AG20443 (cell line): ENCODE results near the gene ABCD4.

Source experiments
- DNase-seq: peaks from one replicate; pipeline ENCODE4 v3.0.0; 2012; ENCODE audit warnings: low spot score, mixed read lengths

Gene ABCD4

DNA sequence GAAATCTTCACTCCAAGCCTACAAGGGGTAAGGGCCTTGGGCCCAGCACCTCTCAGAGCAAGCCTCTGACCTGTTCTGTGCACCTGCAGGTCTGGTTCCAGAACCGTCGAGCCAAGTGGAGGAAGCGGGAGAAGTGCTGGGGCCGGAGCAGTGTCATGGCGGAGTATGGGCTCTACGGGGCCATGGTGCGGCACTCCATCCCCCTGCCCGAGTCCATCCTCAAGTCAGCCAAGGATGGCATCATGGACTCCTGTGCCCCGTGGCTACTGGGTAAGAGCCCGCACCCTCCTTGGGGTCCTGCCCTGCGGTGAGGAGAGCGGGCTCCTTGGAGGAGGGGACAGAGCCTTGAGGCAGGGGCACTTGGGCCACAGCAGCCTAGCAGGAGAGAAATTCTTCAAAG is 43.2 kb downstream of the ABCD4 start:
- no peak for DNase-seq

DNA sequence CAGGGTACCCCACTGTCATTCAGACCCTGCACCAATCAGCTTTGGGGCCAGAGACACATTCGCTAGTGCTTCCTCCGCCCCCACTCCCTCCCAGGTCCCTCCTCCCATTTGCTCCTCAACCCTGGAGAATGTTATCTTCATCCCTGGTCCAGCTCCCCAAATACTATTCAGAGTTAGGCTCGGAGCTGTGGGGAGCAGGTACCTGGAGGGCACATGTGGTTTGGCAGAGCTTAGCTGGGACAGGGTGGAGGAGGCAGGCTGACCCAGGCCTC is 44.0 kb downstream of the ABCD4 start:
- no peak for DNase-seq

DNA sequence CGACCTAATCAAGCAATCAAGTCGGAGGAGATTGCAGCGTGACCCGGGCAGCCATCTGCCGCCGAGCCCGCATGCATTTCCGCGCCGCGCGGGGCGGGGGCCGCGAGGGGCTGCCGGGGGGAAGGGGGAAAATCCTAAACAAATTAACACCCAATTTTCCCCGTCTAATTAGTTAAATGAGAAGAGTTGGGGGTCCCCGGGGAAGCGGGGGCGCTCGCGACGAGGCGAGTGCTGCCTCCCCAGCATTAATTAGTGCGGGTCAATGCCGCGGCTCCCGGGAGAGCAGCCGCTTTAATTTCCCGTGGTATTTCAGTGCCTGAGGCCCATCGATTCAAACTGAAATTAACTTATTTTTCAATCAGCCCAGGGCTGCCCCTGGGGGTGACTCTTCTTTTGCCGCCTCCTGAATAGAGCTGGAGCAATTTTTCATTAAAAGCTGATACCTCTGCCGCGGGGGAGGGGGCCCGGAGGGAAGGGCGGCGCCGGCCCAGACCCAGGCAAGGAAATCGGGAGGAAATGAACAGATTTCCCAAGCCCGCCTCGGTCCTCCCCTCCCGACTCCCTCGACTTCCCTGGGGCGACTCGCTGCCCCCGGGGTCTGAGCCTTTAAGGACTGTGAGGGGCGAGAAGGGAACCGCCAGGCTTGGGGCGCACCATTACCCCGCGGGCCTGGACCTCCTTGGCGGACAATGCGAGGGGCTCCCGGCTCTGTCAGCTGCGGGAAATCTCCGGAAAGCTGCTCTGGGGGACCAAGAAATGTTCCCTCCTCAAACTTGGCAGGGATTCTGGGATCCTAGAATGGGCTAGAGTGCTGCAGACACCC is 44.6 kb downstream of the ABCD4 start:
- DNase-seq, result no peak

DNA sequence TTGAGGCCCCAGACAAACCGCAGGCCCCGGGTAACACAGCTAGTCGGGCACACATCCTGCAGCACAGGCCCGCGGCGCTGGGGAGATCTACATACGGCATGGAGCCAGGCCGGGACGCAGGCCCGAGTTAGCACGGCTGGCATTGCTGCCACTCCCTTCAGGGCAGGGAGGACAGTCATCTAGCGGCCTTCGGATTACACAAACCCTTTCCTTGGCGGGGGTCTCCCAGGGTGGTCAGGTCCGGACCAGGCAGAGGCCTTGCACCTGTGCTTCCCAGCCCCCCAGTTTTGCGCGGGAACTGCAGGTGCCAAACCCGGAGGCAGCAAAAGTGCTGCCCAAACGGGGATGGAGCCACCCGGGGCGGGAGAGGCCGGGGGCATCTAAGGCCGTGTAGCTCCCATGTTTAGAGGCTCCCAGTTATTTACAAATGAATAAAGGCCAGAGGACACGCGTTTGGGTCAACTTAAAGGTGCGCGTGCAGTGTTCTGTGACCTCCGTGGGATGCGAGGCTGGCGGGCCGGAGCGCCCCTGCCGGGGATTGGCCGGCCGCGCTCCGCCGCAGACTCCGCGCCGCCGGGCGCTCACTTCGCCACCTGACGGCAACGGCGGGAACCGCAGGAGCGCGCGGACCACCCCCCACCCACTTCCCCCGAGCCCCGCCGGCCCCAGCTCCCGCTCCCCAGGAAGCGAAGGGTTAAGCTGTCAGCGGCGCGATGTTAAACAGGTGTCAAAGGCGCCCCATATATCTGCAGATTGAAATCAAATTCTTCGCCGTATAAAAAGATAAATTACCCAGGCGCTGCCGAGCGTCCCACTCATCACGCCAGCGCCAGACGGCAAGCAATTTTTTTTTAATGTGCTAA is 45.4 kb downstream of the ABCD4 start:
- peak; percentile 92 for DNase-seq

DNA sequence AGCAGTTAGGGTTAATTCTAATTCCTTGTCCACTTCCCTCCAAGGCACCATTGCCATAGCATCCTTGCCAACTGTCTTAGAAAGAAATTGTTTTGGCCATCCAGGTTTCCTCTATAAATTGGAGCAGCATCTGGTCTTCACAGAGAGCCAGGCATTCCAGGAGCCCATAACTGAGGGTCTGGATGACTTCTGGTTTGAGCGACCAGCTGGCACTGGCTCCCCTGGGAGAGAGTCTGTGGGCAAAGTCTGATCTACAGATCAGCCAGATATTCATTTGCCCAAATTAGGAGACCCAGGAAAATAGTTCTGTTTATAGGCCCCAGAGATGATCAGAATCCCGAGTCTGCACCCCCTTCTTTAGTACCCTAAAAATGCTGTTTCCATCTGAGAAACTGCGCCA is 47.5 kb downstream of the ABCD4 start:
- no peak for DNase-seq

DNA sequence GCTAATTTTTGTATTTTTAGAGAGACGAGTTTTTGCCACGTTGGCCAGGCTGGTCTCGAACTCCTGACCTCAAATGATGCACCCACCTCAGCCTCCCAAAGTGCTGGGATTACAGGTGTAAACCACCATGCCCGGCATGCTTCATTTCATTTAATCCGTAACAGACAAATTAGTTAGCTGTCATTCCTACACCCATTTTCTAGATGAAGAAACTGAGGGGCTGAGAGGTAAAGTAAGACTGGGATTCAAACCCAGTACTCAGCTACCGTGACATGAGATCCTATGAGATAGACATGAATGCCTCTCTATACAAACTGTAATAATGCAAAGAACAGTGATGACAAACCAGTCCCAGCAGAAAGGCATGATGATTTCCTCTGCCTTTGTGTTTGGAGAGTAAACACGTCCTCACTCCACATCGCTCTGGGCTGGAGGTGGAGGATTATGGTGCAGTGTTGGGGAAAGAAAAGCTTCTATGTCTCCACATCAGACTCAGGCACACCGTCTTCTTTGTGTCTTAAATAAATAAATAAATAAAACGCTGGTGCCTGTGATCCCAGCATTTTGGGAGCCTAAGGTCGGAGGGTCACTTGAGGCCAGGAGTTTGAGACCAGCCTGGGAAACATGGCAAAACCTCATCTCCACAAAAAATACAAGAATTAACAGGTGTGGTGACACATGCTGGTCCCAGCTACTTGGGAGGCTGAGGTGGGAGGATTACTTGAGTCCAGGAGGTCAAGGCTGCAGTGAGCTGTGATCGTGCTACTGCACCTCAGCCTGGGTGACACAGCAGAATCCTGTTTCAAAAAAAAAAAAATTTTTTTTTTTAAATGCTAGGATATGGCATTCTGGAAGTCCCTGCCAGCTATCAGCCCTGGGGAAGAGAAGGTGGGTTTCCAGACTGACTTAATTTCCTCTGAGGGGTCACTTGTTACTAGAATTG is 53.0 kb downstream of the ABCD4 start:
- no peak for DNase-seq

DNA sequence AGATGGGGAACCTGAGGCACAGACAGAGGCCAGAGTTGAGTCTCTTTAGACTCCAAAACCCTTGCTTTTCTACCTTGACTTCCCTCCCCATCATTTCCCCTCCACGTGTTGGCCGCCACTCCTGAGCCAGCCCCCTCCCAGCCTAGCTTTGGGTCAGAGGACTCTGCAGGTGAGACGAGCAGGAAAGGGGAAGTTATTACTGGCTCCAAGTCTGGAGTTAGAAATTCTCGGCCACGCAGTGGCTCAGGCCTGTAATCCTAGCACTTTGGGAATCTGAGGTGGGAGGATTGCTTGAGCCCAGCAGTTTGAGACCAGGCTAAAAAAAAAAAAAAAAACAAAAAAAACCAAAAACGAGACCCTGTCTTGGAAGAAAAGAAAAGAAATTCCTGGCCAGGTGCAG is 54.7 kb downstream of the ABCD4 start:
- DNase-seq, result no peak

DNA sequence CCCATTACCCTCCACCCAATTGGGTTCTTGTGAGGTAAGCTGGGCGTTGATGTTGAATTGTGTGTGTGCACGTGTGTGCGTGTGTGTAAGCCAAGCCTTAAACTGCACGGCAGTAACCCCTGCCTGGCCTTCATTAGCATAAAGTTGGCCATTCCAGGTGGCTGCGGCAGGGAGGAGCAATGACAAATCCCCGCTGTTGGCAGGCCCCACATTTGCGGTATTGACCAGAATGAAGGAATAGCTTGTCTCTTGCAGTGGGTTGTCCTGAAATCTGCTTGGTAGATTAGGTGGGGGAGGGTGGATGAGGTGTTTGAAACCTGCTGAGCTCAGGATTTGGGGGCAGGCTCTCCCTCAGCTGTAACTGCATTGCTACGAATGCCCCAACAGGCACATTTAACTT is 56.2 kb downstream of the ABCD4 start:
- no peak for DNase-seq

DNA sequence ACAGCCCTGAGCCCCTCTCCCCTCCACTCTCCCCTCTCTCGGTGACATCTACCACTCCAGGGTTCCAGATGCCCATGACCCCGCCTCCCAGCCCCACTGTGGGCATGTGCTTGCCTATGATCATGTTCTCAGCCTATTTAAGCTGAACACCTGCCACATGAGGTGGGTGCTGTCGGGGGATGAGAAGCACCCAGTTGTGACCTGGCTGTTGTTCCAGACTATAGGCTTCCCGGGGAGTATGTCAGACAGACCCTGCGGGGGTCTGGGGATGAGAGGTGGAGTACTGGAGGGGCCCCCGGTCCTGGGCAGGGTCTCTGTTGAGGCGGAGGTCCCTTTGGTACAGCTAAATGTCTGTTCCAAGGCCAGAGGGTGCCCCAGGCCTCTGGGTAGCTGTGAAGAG is 57.4 kb downstream of the ABCD4 start:
- no peak for DNase-seq

DNA sequence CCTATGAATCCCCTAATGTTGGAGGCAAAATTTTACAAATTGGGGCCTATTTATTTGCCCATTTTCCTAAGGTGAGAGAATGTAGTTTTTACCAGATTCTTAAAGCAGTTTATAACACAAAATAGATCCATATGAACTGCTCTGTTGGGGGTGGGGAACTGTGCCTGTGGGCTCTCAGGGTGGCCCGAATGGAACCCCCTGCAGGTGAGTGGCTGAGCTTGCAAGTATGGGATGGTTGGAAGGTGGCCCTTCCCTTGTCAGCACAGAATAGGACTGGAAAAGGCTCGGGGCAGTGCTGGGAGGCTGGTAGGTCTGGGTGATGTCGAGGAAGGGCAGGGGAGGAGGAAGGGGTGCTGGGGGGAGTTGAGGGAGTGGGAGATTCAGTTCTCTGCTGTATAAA is 58.6 kb downstream of the ABCD4 start:
- DNase-seq, result no peak

DNA sequence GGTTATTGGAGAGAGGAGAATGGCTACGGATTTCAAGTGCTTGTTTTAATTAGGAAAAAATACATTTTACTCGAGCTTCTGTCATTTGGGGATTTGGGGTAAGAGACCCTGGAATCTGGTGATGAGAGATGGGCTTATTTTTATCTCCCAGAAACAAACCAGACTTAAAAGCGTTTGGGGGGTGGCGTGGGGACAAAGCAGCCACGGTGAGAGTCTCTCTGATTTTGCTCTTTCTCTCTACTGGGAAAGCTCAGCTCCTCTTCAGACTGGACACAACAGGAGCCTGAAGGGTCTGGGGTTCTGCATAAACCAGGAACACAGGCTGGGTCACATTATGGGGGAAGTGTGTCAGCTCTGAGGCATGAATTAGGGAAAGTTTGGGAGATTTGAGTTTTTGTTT is 59.7 kb downstream of the ABCD4 start:
- no peak for DNase-seq

DNA sequence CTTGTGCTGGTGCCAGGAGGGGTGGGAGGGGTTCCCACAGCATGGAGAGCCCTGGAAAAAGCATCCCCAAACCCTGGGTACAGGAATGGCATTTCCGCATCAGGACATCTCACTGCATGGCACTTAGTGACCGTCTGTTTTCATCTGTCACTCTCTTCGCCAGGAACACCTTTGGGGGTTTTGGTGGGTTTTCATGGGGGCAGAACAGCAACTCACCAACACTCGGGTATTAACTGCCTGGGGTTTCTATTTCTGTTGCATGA is 60.0 kb downstream of the ABCD4 start:
- DNase-seq, result no peak

DNA sequence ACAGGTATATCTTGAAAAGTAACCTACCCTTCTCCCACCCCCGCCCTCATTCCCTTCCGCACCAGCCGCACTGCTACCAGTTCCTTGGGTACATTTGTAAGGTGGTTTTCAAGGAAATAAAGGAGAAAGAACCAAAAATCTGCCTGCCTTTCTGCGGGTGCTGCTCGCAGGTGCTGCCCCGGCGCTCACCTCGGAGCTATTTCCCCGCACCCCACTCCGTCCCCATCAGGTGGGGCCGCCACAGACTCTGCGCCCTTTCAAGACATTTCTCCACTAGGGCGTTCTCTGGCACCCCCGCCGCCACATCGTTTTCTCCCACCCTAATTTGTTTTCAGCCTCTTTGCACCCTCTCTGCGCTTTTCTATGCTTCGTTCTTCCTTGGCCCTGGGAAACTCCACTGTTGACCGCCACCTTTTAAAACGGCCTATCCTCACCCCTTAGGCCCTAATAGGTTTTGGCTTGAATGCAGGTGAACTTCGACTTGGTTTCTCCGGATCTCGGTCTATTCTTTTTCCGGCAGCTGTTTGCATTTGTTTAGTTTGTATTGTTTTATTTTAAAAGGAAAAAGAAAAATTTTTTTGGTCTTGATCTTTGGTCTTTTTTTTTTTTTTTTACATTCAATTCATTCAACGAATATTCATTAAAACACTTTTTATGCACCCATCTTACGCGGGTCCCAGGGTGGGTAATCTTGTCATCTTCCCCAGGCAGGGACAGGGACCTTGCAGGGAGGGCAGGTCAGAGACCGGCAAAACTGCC is 60.5 kb downstream of the ABCD4 start:
- DNase-seq, result no peak

DNA sequence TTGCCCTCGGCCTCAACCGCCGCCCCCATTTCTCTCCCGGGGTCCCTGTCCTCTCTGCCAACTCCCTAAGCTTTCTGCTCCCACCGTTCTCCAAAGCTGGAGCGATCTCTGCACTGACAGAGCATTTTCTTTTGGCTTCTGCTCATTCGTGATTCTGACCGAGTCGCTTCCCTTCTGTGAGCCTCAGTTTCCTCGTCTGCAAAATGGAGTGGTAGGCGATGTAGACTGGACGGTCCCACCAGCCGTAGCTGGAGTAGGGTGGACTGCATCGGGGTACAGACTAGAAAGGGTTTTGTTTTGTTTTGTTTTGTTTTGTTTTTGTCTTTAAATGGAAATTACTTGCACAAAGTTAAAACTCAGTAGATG is 61.1 kb downstream of the ABCD4 start:
- no peak for DNase-seq

DNA sequence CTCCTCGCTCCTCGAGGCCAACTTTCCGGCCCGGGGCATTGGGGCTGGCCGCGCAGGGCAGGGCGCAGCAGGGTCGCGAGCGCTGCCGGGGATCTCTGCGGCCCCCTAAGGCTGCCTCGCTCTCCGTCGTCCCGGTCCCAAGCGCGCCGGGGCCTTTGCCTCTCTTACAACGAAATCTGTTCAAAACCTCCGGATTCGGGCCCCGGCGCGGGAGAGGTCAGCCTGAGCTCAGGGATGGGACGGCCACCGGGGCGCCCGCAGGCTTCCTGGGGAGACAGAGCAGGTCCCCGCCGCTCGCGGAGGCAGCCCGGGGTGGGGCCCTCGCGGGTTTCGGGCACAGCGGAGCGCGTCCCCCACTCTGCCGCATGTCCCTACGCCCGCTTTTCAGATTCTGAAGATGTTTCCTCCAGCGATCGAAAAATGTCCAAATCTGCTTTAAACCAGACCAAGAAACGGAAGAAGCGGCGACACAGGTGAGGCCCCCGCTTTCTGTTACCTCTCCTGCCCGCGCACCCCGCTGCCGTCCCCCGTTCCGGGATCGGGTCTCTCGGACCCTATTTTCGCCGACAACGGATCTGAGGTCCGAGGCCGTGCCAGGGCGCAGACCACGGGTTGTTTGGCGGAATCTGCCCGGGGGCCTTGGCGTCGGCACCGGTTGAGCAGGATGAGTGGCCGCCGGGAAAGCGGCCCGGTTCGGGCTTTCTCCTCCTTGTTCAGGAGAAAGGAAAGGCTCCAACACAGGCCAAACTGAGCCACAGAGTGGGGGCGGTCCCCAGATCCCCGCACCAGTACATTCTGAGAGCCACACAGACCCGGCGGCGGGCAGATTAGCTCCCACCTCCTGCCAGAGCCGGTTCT is 61.7 kb downstream of the ABCD4 start:
- peak; percentile 40 for DNase-seq

DNA sequence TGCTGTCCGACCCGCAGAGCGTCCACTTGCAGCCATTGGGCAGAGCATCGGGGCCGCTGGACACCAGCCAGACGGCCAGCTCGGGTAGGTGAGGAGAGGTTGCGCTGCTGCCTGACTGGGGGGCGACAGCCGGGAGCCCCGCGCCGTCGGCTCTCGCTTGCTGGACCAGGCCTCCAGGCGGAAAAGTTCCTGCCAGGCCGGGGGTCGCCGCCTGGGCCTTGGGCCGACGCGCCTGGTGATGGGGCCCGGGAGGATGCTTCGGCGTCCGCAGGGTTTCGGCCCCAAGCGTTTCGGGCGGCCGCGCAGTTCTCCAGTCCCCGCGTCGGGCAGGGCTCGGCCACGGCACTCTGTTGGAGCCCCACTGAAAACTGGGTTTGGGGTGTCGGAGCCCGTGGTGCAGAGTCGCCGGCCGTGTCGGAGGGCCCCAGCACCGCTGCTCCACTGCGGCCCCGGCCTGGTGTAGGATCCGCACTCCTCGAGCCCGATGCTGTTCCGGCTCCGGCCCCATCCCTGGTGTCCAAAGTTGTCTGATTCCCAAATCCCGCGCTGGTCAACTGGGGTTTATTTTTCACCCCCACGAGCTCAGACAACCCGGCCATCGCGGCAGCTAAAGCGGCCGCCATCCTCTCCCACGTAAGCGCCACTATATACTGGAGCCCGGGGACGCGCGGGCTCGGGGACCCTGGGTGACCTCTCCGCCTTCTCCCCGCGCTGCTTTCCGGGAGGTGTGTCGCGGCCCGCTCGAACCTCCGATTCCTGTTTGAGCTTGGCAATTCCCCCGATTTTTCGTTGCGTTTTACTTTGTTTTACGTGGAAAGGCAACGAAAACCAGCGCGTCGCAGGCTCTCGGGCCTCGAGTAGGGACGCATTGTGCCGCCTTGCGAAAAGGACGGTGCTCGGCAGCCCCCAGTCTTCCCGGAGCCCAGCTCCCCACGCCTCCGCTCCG is 62.6 kb downstream of the ABCD4 start:
- peak; percentile 40 for DNase-seq

DNA sequence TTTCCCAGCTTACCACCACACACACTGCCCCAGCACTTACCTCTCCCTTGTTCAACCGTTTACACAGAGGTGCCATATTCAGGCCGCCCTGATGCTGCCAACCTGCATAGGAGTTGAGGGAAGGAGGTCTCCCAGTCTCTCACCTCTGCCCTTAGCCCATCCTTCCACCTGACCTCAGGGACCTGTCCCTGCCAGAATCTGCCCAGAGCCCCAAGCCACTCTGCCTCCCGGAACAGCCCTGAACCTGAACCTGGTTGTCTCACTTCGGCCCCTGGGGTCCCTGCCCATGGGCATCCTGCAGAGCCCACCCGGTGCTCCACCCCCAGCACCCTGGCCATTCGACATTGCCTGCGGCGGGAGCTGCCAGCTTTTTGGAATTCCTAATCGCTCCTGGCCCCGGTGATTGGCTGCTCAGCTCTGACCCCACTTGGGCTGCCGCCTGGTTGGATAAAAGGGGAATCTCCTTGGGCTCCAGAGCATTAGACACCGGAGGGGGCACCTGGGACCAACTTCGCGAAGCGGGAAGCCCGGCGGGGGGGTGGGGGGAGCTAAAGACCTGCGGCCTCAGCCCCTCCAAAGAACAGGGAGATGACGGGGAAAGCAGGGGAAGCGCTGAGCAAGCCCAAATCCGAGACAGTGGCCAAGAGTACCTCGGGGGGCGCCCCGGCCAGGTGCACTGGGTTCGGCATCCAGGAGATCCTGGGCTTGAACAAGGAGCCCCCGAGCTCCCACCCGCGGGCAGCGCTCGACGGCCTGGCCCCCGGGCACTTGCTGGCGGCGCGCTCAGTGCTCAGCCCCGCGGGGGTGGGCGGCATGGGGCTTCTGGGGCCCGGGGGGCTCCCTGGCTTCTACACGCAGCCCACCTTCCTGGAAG is 63.5 kb downstream of the ABCD4 start, which contains the start of gene VSX2:
Gene VSX2, plus strand, starts transcription at position 476 of the 874 bp plus-strand sequence. Its CDS starts 113 bp downstream, at position 589.
- DNase-seq, result no peak

DNA sequence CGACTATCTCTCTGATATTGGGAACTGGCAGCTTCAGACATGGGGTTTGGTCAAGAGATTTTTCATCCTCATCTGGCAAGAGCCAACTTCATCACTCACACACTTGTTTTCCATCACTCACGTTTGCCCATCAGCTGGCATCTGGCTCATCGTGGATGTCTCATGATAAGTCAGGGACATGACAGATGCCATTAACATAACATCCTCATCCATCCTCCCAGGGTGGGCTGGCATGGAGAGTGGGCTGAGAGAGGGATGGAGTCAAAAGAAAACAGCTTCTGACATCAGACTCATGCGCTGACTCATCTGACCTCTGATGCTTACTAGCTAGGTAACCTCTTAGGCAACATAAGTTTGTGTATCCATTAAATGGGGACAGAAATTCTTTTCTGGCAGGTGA is 65.3 kb downstream of the ABCD4 start:
- no peak for DNase-seq
